ENCODE data around the gene LRRN4CL.

- TF ChIP-seq POLR2A (IDR thresholded peaks at IDR 0.05), result no peak
- no peak for TF ChIP-seq CTCF (IDR thresholded peaks at IDR 0.05)
Observed at GRCh38 chr11:62671236-62671607, 18.1 kb downstream of the LRRN4CL start.
